HG02678 (cell line): ENCODE data around the gene CPXM2.
"Not testable (repeated sequence)": the region's sequence is repeated elsewhere in the genome, so short reads cannot be mapped to it uniquely, and the experiment has no call there.

Experiments
- ATAC-seq: cut with Tn5 transposase; IDR thresholded peaks from one replicate; pipeline ENCODE4 v1.9.1; 2021; ENCODE audit warnings: mild to moderate bottlenecking, moderate library complexity; ENCODE audit not compliant: unreplicated experiment

CPXM2 gene

DNA sequence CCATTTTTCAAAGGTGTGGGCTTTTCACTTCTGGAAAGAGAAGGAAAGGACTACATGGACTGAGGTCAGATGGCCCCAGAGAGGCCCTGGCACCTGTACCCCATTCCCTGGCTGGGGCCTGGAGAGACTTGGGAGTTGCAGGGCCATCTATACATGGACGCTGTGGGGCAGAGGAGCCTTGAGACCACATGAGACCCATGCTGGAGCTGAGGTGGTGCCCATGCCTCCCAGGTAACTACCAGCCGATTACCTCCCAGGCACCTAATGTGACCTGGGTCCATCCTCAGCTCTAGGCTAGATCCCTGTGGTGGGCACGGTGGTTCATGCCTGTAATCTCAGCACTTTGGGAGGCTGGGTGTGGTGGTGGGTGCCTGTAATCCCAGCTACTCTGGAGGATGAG, 144.2 kb downstream of the CPXM2 start:
- ATAC-seq = no peak

DNA sequence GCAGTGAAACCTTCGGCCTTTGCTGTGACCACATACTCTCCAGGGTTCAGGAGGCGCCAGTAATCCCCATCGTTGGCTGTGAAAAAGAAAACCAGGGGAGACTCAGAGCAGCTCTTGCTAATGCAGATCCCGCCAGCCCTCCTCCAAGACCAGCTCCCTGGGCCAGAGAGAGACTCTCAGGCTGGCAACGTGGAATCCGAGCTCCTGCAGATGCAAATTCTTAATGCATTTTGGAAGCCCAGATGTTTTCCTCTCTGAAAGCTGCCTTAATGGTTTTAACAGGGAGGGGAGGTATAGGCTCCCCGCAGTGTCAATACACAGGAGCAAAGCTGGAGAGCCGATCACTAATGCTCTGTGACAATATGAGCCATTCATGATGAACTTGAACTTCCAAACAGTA, 144.7 kb downstream of the CPXM2 start:
- ATAC-seq = no peak

DNA sequence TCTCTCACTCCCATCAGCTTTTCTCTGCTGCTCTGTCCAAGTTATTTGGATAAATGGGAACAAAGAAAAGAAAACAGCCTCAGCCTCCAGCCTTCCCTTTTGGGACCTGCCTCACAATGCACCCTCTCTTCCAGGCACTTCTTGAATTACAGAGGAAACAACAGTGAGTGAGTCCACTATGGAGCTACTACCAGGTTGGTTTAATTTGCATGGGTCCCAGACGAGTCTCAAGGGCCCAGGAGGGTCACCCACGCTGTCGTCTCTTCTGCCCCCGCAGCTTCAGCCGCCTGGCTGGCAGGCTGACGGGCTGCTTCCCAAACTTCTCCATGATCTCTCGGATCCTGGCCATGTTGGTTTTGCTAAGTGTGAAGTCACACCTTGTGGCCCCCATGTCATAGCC, 145.1 kb downstream of the CPXM2 start:
- ATAC-seq = no peak

DNA sequence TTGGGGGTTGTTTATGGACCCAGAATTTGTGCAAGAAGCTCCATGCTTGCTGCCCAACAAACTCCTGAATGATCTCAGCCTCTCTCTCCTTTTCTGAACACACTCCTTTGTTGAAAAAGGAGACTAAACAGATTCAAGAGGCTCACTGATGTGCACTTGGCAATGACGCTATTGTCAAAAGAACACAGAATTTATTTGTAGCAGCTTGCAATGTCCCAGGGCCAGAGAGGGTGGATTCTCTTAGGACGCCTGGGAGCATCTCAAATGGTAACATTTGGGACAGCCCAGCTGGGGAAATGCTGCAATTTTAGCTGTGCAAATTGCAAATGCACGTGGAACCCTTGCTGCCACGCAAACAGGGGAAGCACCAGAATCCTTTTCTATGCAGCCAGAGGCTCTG, 145.5 kb downstream of the CPXM2 start:
- ATAC-seq = no peak

DNA sequence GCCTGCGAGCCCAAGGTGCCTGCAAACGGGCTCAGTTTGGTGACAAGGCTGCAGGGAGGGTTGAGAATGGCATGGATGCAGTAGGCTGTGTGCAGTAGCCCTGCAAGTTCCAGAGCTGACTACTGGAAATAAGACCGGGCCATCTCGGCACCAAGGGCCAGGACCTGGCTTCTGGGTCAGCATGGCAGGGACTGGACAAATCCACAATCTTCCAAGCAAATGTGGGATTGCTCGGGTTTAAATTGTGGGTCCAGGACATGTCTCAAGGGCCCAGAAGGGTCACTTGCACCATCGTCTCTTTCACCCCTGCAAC, 147.4 kb downstream of the CPXM2 start:
- ATAC-seq = no peak

DNA sequence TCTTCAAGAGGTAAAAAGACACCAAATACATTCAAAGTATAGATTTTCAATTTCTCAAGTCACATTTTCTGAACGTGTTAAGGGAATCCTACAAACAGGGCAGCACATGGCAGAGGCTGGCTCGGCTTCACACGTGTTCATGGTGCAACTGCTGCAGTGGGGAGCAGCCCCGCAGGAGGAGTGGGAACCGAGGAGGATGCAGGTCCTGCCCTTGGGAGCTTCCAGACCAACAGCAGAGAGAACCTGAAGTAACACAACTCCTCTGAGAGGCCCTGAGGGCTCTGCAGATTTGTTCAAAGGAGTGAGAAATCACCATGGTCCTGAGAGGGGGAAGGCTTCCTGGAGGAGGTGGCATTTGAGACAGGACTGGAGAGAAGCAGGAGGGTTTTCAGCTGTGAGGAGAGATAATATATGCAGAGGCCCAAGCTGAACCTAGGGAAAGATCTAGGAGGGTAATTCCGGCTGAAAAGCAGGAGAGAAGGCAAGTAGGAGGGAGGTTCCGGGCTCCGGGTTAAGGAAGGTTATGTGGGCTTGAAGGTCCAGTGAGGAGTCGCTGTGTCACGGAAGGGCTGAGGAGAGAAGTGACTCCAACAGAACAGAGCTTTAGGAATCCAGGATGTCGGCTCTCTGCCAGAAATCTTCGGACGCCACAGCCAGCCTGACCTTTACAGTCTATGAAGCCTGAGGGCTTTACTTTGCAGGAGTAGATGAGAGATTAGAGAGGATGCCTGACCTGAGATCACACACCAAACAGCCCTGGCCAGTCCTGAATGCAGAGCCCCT, 148.0 kb downstream of the CPXM2 start:
- no peak for ATAC-seq

DNA sequence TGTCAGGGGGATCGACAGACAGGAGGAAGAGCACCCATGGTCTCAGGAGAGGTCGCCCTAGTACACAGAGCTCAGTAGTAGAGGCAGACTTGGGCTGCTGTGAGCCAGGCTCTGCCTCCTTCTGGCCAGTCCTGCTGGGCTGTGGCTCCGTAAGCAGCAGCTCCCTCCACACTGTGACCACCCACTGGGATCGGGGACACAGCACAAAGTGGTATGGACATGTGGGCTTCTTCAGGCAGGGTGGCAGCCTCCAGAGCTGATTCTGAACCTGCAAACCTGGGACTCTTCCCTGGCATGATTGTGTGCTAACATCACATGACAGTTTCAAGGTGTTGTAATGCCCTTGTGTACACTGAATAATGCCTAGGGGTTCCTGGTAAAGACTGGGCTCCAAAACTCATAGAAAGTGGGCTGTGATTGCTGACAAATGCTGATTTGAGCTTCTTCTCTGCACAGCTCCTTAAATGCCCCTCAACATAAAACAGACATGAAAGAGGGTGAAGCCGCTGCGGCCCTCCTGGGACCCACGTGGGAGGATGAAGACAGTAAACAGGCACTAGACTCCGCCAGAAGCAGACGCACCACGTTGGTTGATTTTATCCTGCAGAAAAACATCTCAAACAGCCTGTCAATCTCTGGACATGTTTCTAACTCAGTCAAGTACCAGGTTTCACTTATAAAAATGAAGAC, 148.7 kb downstream of the CPXM2 start:
- ATAC-seq = no peak

DNA sequence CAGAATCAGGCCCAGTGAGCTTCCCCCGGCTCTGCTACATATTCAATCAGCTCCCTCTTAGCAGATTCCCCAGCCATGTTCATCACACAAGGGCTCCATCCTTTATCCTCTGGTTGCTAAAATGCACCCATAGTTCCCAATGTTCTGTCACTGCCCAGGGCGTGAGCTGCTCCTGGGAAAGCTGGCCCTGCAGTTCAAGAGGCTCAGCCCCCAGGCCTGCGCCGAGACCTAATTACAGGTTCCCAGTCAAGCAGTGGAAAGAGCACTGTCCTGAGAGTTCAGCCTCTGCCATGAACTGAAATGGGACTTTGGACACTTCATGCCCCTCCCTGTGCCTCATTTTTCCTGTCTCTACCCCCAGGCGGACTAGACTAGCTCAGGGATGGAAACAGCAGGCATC, 149.9 kb downstream of the CPXM2 start:
- ATAC-seq = no peak

DNA sequence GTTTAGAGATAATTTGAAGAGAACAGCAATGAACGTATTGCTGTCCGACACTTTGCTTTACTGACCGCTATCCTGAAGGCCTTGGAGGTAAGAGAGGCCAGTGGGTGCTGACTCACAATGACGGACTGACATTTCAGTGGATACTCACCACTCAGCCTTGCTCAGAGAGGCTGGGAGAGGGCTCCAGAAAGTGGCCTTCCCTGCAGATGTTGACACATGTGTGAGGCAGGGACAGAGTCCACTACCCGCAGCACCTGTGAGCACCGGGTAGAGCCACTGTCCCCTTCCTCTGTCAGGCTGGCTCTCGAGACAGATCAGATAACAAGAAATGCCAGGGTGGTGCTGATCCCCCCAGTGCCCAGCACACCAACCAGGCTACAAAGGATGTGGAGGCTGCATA, 150.5 kb downstream of the CPXM2 start:
- ATAC-seq = no peak

DNA sequence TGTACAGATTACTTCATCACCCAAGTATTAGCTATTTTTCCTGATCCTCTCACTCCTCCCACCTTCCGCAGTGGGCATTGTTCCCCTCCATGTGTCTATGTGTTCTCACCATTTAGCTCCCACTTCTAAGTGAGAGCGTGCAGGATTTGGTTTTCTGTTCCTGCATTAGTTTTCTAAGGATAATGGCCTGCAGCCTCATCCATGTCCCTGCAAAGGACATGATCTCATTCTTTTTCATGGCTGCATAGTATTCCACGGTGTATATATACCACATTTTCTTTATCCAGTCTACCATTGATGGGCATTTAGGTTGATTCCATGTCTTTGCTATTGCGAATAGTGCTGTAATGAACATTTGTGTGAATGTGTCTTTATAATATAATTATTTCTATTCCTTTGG, 154.7 kb downstream of the CPXM2 start:
- ATAC-seq = not testable (repeated sequence)

DNA sequence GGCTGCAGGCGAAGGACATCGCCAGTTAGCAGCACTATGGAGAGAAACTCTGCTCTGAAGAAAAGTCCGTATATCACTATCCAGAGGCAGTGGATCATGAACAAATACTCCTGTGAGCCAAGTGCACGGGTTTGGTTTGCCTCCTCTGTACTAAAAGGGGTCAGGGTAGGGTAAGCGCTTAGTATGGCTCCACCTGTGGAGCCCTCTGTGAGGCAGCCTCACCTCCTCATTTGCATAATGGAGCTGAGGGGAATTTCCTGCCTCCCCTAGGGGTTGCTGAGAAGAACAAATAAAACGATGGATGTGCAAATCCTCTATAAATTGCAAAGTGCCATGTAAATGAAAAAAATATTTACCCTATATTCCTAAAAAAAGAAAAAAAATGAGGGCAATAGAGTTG, 162.1 kb downstream of the CPXM2 start:
- ATAC-seq = no peak

DNA sequence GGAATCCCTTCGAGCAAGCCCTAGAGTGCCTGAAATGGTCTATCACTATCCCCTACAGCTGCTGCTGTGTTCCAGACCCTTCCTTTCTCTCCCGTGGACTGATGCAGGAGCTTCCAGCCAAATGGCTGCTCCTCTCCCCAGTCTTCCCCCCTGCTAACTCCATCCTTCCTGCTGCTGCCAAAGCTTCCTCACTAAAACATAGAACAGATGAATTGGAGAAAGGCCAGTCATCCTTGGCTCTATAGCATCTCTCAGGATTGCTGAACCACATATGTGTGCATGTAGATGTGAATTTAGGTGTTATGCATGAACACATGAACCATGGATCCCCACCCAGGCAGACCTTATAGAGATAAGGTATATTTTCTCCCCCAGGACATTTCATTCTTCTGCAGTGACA, 164.8 kb downstream of the CPXM2 start:
- ATAC-seq = no peak

DNA sequence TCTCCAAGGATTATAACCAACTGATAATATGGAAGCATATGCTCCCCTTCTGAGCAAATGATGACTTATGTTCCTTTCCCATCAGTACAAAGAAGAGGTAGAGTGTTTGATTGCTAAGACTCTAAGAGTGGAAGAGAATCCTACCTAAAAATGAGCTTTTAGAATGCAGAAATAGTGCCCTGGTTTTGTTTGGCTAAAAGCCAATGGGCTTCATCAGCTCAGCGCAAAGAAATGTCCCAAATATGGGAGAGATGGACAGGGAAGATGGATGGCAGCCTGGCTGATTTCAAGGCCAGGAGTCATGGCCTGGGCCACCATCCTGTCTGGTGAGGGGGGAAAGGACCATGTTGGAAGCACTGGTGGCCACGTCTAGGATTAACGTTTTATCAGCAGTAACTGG, 165.2 kb downstream of the CPXM2 start:
- no peak for ATAC-seq

DNA sequence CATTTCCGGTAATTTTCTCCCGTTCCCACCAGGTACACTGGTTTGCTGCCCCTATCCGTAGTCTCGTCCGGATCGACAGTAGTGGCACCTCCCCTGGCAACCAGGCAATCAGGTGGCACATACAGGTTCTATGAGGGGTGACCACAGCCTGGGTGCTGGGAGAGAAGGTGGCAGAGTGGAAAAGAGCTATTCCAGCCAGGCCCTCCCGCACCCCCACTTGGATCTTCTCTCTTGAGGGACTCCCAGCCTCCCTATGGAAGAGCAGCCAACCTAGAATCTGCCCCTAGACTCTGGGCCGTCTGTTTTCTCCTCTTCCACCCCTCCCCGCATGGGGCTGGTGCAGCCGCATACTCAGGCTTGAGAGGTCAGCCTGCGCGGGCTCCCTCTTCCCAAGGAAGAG, 166.9 kb downstream of the CPXM2 start:
- no peak for ATAC-seq

DNA sequence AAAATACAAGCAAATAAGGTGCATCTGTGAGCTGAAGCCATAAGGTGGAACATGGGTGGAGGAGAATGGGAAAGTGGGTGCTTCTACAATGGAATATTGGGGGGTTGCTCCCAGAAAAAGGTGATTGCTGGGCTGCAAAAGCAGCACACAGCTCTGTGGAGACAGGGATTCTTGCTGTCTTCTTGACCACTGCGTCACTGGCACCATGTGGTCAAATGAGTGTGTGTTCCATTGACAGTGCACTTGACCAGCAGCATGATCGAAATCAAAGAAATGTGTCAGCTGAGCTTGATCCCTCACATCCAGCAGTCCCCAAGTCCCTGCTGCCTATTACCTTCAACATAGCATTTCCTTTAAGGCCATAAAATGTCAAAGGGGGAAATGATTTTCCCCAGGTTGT, 169.3 kb downstream of the CPXM2 start:
- ATAC-seq = no peak

DNA sequence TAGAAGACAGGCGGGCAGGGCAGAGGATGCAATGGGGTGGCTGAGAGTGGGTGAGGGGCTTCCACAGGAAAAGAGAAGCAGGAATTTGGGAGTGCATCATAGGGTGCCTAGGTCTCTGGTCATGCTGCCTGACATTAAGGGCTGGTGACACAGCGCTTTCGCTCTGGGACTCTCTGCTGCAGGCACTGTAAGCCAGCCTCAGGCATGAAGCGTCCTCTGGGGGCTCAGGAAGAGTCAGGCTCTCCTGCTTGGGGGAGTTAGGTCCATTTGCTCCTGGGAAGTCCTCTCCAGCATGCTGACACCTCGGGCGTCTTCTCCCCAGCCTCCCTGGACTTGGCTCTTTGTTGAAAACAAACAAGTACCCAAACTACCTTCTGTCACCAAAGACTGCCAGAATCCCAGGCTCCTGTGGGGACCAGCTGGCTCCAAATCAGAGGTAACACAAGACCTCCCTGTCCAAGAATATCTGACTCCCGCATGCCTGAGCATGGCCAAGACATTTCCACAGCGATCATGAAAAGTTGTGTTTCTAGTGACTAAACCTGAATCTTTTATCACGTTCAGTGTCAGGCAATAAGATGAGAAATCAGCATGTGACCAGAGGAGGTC, 170.1 kb downstream of the CPXM2 start:
- no peak for ATAC-seq

DNA sequence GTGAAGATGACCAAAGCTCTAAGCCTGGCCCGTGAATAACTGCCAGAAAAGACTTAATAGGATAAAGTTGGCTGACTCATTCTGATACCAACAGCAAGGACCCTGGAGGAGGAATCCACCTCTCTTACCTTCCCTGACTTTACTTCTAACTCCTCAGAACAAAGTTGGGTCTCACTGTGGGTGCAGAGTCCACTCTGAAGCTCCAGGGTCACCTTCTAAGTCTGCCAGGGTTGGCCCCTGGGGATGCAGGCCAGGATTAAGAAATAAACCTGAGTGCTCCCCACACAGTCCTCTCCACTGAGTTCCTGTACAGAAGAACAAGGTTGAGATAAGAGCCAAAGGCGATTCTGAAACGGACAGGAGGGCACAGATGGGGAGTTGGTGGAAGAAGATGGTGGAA, 171.1 kb downstream of the CPXM2 start:
- ATAC-seq = no peak

DNA sequence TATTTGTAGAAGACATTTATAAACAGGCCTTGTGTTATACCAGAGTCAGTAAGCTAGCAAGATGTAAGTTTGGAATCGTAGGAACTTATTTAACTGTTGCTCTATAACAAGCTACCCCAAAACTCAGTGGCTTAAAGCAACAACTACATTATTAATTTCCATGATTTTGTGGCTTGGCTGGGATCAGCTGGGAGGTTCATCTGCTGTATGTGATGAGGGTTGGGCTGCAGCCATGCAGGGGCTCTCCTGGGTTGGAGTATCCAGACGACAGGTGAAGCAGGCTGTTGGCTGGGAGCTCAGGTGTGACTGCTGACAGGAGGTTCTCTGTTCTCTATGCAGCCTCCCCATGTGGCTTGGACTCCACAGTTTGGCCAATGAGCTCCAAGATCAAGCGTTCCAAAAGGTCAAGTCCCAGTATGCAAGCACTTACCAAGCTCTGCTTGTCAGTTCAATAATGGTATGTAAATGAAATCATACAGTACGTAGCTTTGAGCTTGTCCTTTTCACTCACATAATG, 173.0 kb downstream of the CPXM2 start:
- no peak for ATAC-seq

DNA sequence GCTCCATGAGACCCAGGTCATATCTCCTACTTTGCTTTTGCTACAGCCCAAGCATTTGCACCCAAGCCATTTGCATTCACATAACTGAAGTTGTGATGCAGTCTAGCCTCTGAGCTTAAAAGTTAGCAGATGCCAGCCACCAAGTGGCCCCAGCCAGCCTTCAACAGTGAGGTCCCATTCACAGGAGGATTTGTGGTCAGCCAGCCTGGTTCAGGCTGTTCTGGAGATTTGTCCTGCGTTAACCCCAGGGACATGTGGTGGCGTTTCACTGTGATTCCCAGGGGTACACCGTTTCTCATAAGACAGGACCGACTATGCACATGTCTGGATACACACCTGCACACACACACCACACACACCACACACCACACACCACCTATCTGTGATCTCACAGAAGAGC, 174.3 kb downstream of the CPXM2 start:
- no peak for ATAC-seq

DNA sequence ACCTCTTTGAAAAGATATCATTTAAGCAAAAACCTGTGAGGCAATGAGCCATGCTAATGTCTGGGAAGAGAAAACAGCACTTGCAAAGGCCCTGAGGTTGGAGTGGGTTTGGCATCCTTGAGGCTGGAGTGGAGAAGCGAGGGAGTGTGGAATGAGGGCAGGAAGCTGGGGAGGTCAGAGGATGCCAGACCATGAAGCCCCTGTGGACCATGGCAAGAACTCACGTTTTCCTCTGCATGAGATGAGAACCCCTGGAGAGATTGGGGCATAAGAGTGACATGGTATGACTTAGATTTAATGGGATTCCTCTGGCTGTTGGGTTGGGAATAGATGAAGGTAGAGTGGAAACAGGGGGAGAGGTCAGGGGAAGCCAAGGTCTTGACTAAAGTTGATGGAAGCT, 176.1 kb downstream of the CPXM2 start:
- ATAC-seq = no peak

DNA sequence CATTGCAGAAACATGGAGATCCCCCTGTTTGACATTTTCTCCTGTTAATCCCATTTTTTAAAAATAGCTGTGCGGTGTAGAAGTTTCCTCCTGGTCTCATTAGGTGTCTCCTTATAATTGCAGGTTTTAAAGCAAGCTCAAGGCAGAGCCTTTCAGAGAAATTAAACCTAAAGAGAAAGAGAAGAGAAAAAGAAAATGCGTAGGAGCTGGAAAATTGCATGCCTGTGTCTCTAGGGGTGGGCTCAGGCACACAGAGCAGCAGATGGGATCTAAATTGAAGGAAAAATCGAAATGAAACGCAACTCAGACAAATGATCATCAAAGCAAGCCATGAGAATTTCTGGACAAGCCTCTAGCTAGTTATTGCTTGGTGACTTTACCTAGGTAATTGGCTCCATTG, 185.4 kb downstream of the CPXM2 start:
- no peak for ATAC-seq

DNA sequence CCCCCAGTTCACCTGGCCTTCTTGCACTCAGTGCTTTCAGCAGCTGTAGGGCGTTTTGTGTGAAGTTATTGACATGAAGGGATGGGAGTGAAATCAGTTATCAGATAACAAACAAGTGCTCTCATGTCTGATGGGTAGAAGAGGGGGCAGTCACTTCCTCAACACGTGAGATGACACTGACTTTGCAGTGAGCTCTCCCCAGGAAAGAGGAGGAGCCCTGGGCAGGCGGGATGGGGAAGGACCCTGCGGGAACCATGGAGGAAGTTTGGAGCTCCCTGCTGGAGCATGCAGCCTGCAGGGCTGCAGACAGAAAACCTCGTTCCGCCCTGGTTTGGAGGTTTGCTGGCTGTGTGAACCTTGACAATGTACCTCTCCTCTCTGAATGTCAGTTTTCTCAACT, 186.8 kb downstream of the CPXM2 start:
- ATAC-seq = no peak
